Activated T-helper 1 cell treated with anti-CD3 and anti-CD28 coated beads, Interleukin-12 subunit alpha, Interleukin-12 subunit beta, Interleukin-2, Interleukin-4 antibody, amounts not matched to agents 30 ng/mL and 10 ng/mL and 1 ng/mL, durations not matched to agents 14 hours and 24 hours and 36 hours (primary cell): ENCODE data around the gene IQCK. TPM values are rescaled to one million over a fixed set of nuclear protein-coding genes. Genes with fewer than 3 reads are reported as not detected.

Experiments used
- DNase-seq: peaks from one replicate; pipeline ENCODE4 v3.0.0; 2021; ENCODE audit warnings: low spot score
- H3K27ac Mint-ChIP-seq: one replicate; pipeline ENCODE4 v1.8.0; 2021; ENCODE audit warnings: mild to moderate bottlenecking, mixed read lengths
- H3K27me3 Mint-ChIP-seq: one replicate; pipeline ENCODE4 v1.8.0; 2022; ENCODE audit warnings: mild to moderate bottlenecking, moderate library complexity, mixed read lengths; ENCODE audit not compliant: insufficient read depth
- H3K36me3 Mint-ChIP-seq: one replicate; pipeline ENCODE4 v1.8.0; 2021; ENCODE audit warnings: low read depth, mixed read lengths
- H3K4me1 Mint-ChIP-seq: one replicate; pipeline ENCODE4 v1.8.0; 2021; ENCODE audit warnings: low read depth, mixed read lengths
- H3K4me3 Mint-ChIP-seq: one replicate; pipeline ENCODE4 v1.8.0; 2021; ENCODE audit warnings: mild to moderate bottlenecking, moderate library complexity, mixed read lengths
- H3K9me3 Mint-ChIP-seq: one replicate; pipeline ENCODE4 v1.8.0; 2021; ENCODE audit warnings: mixed read lengths
- intact Hi-C: fragments of 100-400 bp; cut with micrococcal nuclease; formaldehyde crosslinking; loops from one replicate; pipeline ENCODE4 v1.15.1; 2024
- total RNA-seq: library from RNA; stranded (reverse); gene quantifications from 2 replicates; pipeline ENCODE4 v1.2.3, GENCODE V29; 2022

Gene IQCK
- total RNA-seq, 1 donor from 2014 or later = 2.0 TPM

- Mint-ChIP-seq H3K27me3 (peaks cover 36% of the 10 kb centered on the region), H3K4me1 (peaks cover 16% of the 10 kb centered on the region), H3K4me3 (no peak overlapping the region), H3K9me3 (no peaks in the 10 kb centered on the region), H3K36me3 (no peaks in the 10 kb centered on the region), H3K27ac (no peak overlapping the region)
- DNase-seq = no peak
- intact Hi-C loops = no loop called here
Observed at GRCh38 chr16:19881783-19882182, 163.7 kb downstream of the IQCK start.

DNA sequence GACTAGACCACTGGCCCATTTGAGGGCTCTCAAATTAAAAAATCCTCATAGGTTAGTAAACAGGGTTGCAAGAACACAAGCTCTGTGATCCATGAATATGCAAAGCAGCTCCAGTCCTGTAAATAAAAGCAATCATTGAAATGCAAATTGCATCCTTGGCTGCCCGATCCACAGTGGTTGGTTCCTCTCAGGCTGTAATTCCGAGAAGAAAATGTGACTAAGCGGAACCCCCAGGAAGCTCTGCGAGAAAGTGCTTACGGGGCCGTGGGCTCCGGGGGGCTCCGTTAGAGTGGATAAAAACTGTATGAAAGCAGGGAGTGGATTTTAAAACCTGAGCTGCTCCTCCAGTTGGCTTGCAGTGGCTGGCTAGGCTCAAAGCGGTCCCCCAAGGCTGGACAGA lies 164.1 kb downstream of the IQCK start:
- Mint-ChIP-seq H3K27me3 (peaks cover 36% of the 10 kb centered on the region), H3K9me3 (no peaks in the 10 kb centered on the region), H3K27ac (no peak overlapping the region), H3K4me3 (no peak overlapping the region), H3K36me3 (no peaks in the 10 kb centered on the region), H3K4me1 (peaks cover 16% of the 10 kb centered on the region)
- intact Hi-C loops = no loop called here
- no peak for DNase-seq

DNA sequence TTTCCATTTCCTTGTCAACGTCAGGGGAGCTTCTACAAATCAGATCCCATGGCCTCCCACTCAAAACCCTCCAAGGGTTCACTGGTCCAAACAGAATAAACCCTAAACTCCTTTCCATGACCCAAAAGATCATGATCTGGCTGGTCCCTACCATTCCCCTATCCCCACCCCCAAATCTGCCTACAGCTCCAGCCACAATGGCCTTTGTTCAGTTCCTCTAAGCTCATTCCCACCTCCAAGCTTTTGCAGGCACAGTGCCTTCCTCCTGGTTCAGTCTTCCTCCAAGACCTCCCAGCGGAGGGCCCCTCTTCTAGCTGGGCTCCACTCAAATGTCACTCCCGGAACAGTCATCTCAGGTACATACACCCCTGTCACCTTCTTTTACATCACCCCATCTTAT lies 164.6 kb downstream of the IQCK start:
- Mint-ChIP-seq H3K27ac (no peak overlapping the region), H3K4me3 (no peak overlapping the region), H3K9me3 (no peaks in the 10 kb centered on the region), H3K27me3 (peaks cover 36% of the 10 kb centered on the region), H3K36me3 (no peaks in the 10 kb centered on the region), H3K4me1 (peaks cover 16% of the 10 kb centered on the region)
- no peak for DNase-seq
- intact Hi-C loops = no loop called here

DNA sequence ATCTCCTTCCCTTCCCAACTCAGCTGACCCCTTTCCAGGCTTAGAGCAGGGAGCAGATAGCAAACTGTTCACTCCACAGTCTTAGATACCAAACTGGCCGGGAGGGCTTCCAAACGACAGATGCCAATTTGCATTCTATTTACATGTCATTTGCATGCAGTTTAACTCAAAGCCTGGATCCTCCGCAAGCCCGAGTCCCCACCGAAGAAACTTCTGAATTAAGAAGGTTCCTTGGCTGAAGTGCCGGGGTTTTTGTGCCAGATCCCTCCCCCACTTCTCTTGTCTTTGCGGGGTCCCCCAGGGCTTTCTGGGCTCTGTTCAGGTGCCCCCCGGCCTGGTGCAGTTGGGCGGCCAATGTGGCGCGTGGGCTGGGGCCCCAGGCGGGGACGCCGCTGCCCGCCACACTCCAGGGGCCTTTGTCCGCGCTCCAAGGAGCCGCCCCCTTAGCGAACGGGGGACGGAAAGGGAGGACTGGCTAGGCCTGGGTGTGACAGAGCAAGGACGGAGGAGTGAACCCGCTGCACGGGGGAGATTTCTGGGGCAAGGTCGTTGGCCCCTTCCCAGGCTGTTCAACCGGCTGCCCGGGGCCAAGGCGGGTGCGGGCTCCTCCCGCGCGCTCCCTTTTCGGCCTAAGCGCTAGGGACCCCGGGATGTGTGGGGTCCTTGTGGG lies 165.4 kb downstream of the IQCK start:
- Mint-ChIP-seq H3K4me1 (peaks cover 16% of the 10 kb centered on the region), H3K36me3 (no peaks in the 10 kb centered on the region), H3K27ac (no peak overlapping the region), H3K27me3 (peaks cover 36% of the 10 kb centered on the region), H3K9me3 (no peaks in the 10 kb centered on the region), H3K4me3 (no peak overlapping the region)
- DNase-seq = no peak
- intact Hi-C loops = no loop called here

GRCh38 chr16:19883966-19884485 lies 166.0 kb downstream of the IQCK start:
- intact Hi-C loops = no loop called here
- DNase-seq = no peak
- no peaks in the 10 kb centered on the region for H3K9me3 Mint-ChIP-seq
- H3K4me3 Mint-ChIP-seq = peak overlapping the region; percentile 61
- H3K27ac Mint-ChIP-seq = no peak overlapping the region
- H3K36me3 Mint-ChIP-seq = no peaks in the 10 kb centered on the region
- peaks cover 36% of the 10 kb centered on the region for H3K27me3 Mint-ChIP-seq
- peaks cover 16% of the 10 kb centered on the region for H3K4me1 Mint-ChIP-seq

DNA sequence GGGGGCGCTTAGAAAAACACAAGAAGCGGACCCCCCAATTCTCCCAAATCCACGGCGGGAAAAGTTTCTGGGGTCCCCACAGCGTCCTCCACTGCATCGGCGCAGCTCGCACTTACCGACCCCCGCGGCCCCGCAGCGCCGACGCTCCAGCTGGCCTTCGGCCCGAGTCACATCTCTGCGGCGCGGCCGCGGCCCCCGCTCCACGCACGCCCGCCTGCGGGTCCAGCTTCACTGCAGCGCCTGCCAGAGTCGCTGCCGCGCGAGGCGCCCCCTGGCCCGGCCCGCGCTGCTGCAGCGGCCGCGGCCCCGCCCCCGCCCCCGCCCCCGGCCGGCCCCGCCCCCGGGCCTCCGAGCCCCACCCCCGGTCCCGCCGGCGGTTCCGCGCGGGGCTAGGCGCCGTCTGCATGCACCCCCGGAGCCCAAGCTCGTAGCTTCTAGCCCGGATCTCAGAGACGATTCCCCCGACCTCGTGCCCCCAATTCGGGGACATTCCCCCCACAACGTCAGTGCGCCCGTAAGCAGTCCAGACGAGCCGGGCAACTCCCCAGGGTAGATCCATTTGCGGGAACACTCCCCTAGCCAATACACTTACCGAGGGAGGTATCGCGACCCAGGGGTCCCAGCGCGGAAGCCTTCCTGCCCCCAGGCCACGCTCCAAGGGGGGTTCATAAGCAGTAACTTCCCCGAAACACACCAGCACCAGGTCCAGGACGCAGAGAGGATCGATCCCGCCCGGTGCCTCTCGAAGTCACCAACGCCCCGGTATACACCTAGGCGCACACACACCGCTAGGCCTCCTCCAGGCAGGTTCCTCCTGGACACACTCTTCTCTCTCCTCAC lies 166.8 kb downstream of the IQCK start, which contains the start of gene GPRC5B:
GPRC5B (minus strand) TSS at position 238 of the 840 bp plus-strand sequence. CDS start 12,003 bp downstream, outside the sequence.
- peaks cover 36% of the 10 kb centered on the region for H3K27me3 Mint-ChIP-seq
- intact Hi-C loops = loop anchor here (5.0 kb wide), 2 partner anchors 188 to 498 kb away; no protein-coding TSS in a partner anchor
- H3K27ac Mint-ChIP-seq = no peak within 1 kb of the TSS
- H3K4me1 Mint-ChIP-seq = peaks cover 16% of the 10 kb centered on the region
- H3K36me3 Mint-ChIP-seq = no peaks in the 10 kb centered on the region
- peak; percentile 26 for DNase-seq
- H3K4me3 Mint-ChIP-seq = peak within 1 kb of the TSS; percentile 73
- H3K9me3 Mint-ChIP-seq = no peaks in the 10 kb centered on the region

DNA sequence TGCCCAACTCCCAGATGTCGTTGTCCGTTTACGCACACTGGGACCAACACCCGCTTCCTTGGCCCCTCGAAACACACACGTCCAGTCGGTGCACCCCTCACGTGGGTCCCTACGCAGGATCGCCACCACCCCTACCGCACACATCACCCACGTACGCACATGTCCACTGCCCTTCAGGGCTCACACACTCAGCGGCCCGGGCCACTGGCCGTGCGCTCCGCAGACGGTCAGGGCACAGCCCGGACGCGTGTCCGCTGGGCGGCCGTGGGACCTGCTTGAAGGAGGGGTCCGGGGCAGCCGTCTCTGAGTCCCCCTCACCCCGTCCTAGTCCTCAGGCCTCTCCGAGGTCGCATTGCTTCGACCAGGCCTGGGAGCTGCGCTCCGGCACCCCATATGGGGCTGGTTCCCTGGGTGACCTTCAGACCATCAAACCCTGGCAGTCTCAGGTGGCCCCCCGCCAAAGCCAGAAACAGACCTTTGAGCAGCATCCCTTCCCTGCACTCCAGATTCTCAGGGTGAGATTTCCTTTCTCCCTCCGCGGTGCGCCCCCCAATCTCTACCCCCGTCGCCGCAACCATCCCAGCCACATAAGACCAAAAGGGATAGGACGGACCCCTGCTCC lies 167.5 kb downstream of the IQCK start:
- Mint-ChIP-seq H3K4me3 (peak overlapping the region; percentile 73), H3K9me3 (no peaks in the 10 kb centered on the region), H3K36me3 (no peaks in the 10 kb centered on the region), H3K27ac (no peak overlapping the region), H3K27me3 (peaks cover 36% of the 10 kb centered on the region), H3K4me1 (peaks cover 16% of the 10 kb centered on the region)
- intact Hi-C loops = loop anchor here (1.0 to 5.0 kb wide), 9 partner anchors 167 to 819 kb away; partner anchors contain the start of genes COQ7, GDE1, IQCK and KNOP1
- no peak for DNase-seq

- Mint-ChIP-seq H3K4me3 (peak overlapping the region; percentile 73), H3K9me3 (no peaks in the 10 kb centered on the region), H3K36me3 (no peaks in the 10 kb centered on the region), H3K27ac (peak overlapping the region; percentile 50), H3K4me1 (peaks cover 16% of the 10 kb centered on the region), H3K27me3 (peaks cover 34% of the 10 kb centered on the region)
- intact Hi-C loops = loop anchor here (1.0 to 5.0 kb wide), 9 partner anchors 168 to 820 kb away; partner anchors contain the start of genes COQ7, GDE1, IQCK and KNOP1
- DNase-seq = peak; percentile 71
Observed at GRCh38 chr16:19886073-19886941, 168.2 kb downstream of the IQCK start.

DNA sequence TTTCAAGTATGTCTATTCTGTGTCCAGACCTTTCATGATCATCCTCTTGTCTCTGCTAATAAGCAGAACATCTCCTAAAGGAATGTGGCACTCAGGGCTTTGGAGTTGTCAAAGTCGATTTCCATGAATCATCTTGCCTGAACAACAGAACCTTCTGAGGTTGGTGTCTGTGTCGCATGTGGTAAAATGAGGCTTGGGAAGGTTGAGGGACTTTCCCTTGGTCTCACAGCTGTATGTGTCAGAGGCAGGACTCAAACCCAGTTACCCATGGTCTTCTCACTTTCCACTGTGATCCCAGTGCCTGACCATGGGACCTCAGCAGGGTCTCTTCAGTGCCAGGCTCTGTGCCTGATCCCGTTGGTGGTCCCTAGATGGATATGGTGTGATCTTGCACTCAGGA lies 170.8 kb downstream of the IQCK start:
- Mint-ChIP-seq H3K27me3 (peaks cover 18% of the 10 kb centered on the region), H3K27ac (no peak overlapping the region), H3K36me3 (no peaks in the 10 kb centered on the region), H3K9me3 (no peaks in the 10 kb centered on the region), H3K4me3 (no peak overlapping the region), H3K4me1 (peaks cover 16% of the 10 kb centered on the region)
- no peak for DNase-seq
- intact Hi-C loops = loop anchor here (5.0 kb wide), 2 partner anchors 192 to 502 kb away; no protein-coding TSS in a partner anchor

GRCh38 chr16:19890901-19891300 lies 172.8 kb downstream of the IQCK start:
- Mint-ChIP-seq H3K9me3 (no peaks in the 10 kb centered on the region), H3K4me1 (peaks cover 8% of the 10 kb centered on the region), H3K36me3 (no peaks in the 10 kb centered on the region), H3K27me3 (peaks cover 5% of the 10 kb centered on the region), H3K4me3 (no peak overlapping the region), H3K27ac (no peak overlapping the region)
- intact Hi-C loops = no loop called here
- DNase-seq = no peak

DNA sequence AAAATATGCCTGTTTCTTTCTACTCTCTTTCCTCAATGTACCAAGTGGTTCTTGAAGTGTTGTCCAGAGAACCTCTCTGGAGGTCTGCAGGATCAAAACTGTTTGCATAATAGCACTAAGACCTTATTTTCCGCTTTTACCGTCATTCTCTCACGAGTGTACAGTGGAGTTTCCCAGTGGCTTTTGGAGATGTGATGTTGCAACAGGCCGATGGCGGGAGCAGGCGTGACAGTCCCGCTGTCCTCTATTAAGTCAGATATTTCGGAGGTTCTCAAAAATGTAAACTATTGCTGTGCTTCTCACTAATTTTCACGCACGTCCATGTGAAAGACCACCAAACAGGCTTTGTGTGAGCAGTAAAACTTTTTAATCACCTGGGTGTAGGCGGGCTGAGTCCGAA lies 174.8 kb downstream of the IQCK start:
- H3K9me3 Mint-ChIP-seq = no peaks in the 10 kb centered on the region
- peaks cover 2% of the 10 kb centered on the region for H3K27me3 Mint-ChIP-seq
- H3K27ac Mint-ChIP-seq = no peak overlapping the region
- intact Hi-C loops = no loop called here
- DNase-seq = no peak
- no peaks in the 10 kb centered on the region for H3K4me1 Mint-ChIP-seq
- no peak overlapping the region for H3K4me3 Mint-ChIP-seq
- H3K36me3 Mint-ChIP-seq = no peaks in the 10 kb centered on the region

GRCh38 chr16:19894586-19894985 lies 176.5 kb downstream of the IQCK start:
- Mint-ChIP-seq H3K4me3 (no peak overlapping the region), H3K9me3 (no peaks in the 10 kb centered on the region), H3K4me1 (no peaks in the 10 kb centered on the region), H3K27ac (no peak overlapping the region), H3K27me3 (peaks cover 3% of the 10 kb centered on the region), H3K36me3 (no peaks in the 10 kb centered on the region)
- intact Hi-C loops = no loop called here
- no peak for DNase-seq
